ENCODE data around the gene NLK. TPM values are rescaled to one million over a fixed set of nuclear protein-coding genes. Genes with fewer than 3 reads are reported as not detected.

Gene NLK
- total and polyA plus RNA-seq, 7 donors: 4.0 to 13.0 (median 8.1) TPM

GRCh38 chr17:28199115-28199514 lies 156.6 kb downstream of the NLK start:
- WGBS, 3 donors: 81 to 85% (median 82%) methylated on average over 6 of the region's 6 CpGs
- no peak for DNase-seq
- no peaks in the 10 kb centered on the region for H3K4me1 ChIP-seq
- H3K27ac ChIP-seq: no peak overlapping the region
- H3K36me3 ChIP-seq (ENCODE audit: insufficient read depth in 1 of 2, low read depth in 1 of 2): peaks cover 0 to 26% of the 10 kb centered on the region in 2 donors
- no peak overlapping the region for H3K4me3 ChIP-seq
- no peak for ATAC-seq
- TF ChIP-seq CTCF (IDR thresholded peaks at IDR 0.05): no peak
- intact Hi-C loops (cut with DNase I): no loop called here
- H3K9me3 ChIP-seq: no peaks in the 10 kb centered on the region
- H3K27me3 ChIP-seq (ENCODE audit: insufficient read depth in 3 of 3, low read length in 2 of 3): peaks cover 0 to 4% (median 0%) of the 10 kb centered on the region in 3 donors

- H3K36me3 ChIP-seq (ENCODE audit: insufficient read depth in 1 of 2, low read depth in 1 of 2): peaks cover 0 to 21% of the 10 kb centered on the region in 2 donors
- no peaks in the 10 kb centered on the region for H3K4me1 ChIP-seq
- H3K9me3 ChIP-seq: no peaks in the 10 kb centered on the region
- intact Hi-C loops (cut with DNase I): no loop called here
- H3K27ac ChIP-seq: no peak overlapping the region
- ATAC-seq (no peak), DNase-seq (no peak)
- no peak overlapping the region for H3K4me3 ChIP-seq
- no peak for TF ChIP-seq CTCF (IDR thresholded peaks at IDR 0.05)
- 92 to 95% (median 92%) methylated on average over 2 of the region's 2 CpGs for WGBS, 3 donors
- H3K27me3 ChIP-seq (ENCODE audit: insufficient read depth in 3 of 3, low read length in 2 of 3): peaks cover 0 to 4% (median 0%) of the 10 kb centered on the region in 3 donors
Observed at GRCh38 chr17:28199728-28200127, 157.3 kb downstream of the NLK start.

GRCh38 chr17:28201315-28201714 lies 158.8 kb downstream of the NLK start:
- 64 to 72% (median 65%) methylated on average over 3 of the region's 3 CpGs for WGBS, 3 donors
- TF ChIP-seq CTCF (IDR thresholded peaks at IDR 0.05): no peak
- Histone ChIP-seq H3K36me3 (ENCODE audit: insufficient read depth in 1 of 2, low read depth in 1 of 2) (peaks cover 0 to 16% of the 10 kb centered on the region in 2 donors), H3K27me3 (ENCODE audit: insufficient read depth in 3 of 3, low read length in 2 of 3) (peaks cover 0 to 4% (median 0%) of the 10 kb centered on the region in 3 donors), H3K4me1 (no peaks in the 10 kb centered on the region), H3K4me3 (no peak overlapping the region), H3K9me3 (no peaks in the 10 kb centered on the region), H3K27ac (no peak overlapping the region)
- DNase-seq (no peak), ATAC-seq (no peak)
- intact Hi-C loops (cut with DNase I): no loop called here

GRCh38 chr17:28204244-28204643 lies 161.8 kb downstream of the NLK start:
- H3K27me3 ChIP-seq (ENCODE audit: insufficient read depth in 3 of 3, low read length in 2 of 3): peaks cover 0 to 4% (median 2%) of the 10 kb centered on the region in 3 donors
- TF ChIP-seq CTCF (IDR thresholded peaks at IDR 0.05): no peak
- no peak overlapping the region for H3K27ac ChIP-seq
- intact Hi-C loops (cut with DNase I): no loop called here
- DNase-seq: no peak
- ATAC-seq: no peak
- H3K36me3 ChIP-seq (ENCODE audit: insufficient read depth in 1 of 2, low read depth in 1 of 2): no peaks in the 10 kb centered on the region
- H3K4me3 ChIP-seq: no peak overlapping the region
- 93 to 96% (median 93%) methylated on average over 3 of the region's 3 CpGs for WGBS, 3 donors
- H3K9me3 ChIP-seq: no peaks in the 10 kb centered on the region
- H3K4me1 ChIP-seq: no peaks in the 10 kb centered on the region

GRCh38 chr17:28204751-28205150 lies 162.3 kb downstream of the NLK start:
- Histone ChIP-seq H3K36me3 (ENCODE audit: insufficient read depth in 1 of 2, low read depth in 1 of 2) (no peaks in the 10 kb centered on the region), H3K27ac (no peak overlapping the region), H3K9me3 (no peaks in the 10 kb centered on the region), H3K27me3 (ENCODE audit: insufficient read depth in 3 of 3, low read length in 2 of 3) (peaks cover 0 to 4% (median 3%) of the 10 kb centered on the region in 3 donors), H3K4me1 (no peaks in the 10 kb centered on the region), H3K4me3 (no peak overlapping the region)
- no peak for TF ChIP-seq CTCF (IDR thresholded peaks at IDR 0.05)
- ATAC-seq: no peak
- 63 to 100% (median 74%) methylated on average over 1 of the region's 1 CpG for WGBS, 3 donors
- intact Hi-C loops (cut with DNase I): no loop called here
- DNase-seq: no peak
